Measurements from ENCODE around the gene IFT20. TPM values are rescaled to one million over a fixed set of nuclear protein-coding genes. Genes with fewer than 3 reads are reported as not detected.

The IFT20 gene
- total RNA-seq, 2 donors from 2014 or later: 30.9 to 31.5 TPM

- intact Hi-C loops (cut with DNase I): no loop called here
- no peak overlapping the region for H3K27ac ChIP-seq
- no peak for DNase-seq
Observed at GRCh38 chr17:28317966-28318758, 17.1 kb downstream of the IFT20 start.

GRCh38 chr17:28317099-28317965 lies 17.9 kb downstream of the IFT20 start:
- Histone ChIP-seq H3K36me3 (no peaks in the 10 kb centered on the region), H3K27me3 (no peaks in the 10 kb centered on the region), H3K9ac (ENCODE audit: low read depth in 2 of 2, low read length in 2 of 2) (no peak overlapping the region), H3K4me3 (no peak overlapping the region), H3K4me1 (no peaks in the 10 kb centered on the region), H3K9me3 (no peaks in the 10 kb centered on the region), H3K27ac (no peak overlapping the region)
- intact Hi-C loops (cut with DNase I): no loop called here
- DNase-seq: no peak
- no peak for TF ChIP-seq CTCF (IDR thresholded peaks at IDR 0.05)

More at GRCh38 chr17:28317966-28318758, 17.1 kb downstream of the IFT20 start:
- Histone ChIP-seq H3K9me3 (no peaks in the 10 kb centered on the region), H3K36me3 (no peaks in the 10 kb centered on the region), H3K4me1 (no peaks in the 10 kb centered on the region), H3K27me3 (no peaks in the 10 kb centered on the region), H3K4me3 (peak overlapping the region; percentile 63), H3K9ac (ENCODE audit: low read depth in 2 of 2, low read length in 2 of 2) (peak overlapping the region; percentile 44 to 48)
- TF ChIP-seq CTCF (IDR thresholded peaks at IDR 0.05): no peak

GRCh38 chr17:28315846-28316705 lies 19.2 kb downstream of the IFT20 start:
- Histone ChIP-seq H3K9ac (ENCODE audit: low read depth in 2 of 2, low read length in 2 of 2) (no peak overlapping the region), H3K4me3 (no peak overlapping the region), H3K27me3 (no peaks in the 10 kb centered on the region), H3K9me3 (no peaks in the 10 kb centered on the region), H3K36me3 (no peaks in the 10 kb centered on the region), H3K27ac (no peak overlapping the region), H3K4me1 (no peaks in the 10 kb centered on the region)
- DNase-seq: no peak
- intact Hi-C loops (cut with DNase I): no loop called here
- TF ChIP-seq CTCF (IDR thresholded peaks at IDR 0.05): no peak

- Histone ChIP-seq H3K4me1 (no peaks in the 10 kb centered on the region), H3K36me3 (no peaks in the 10 kb centered on the region), H3K9me3 (no peaks in the 10 kb centered on the region), H3K9ac (ENCODE audit: low read depth in 2 of 2, low read length in 2 of 2) (no peak overlapping the region), H3K27me3 (no peaks in the 10 kb centered on the region), H3K4me3 (no peak overlapping the region), H3K27ac (no peak overlapping the region)
- no peak for TF ChIP-seq CTCF (IDR thresholded peaks at IDR 0.05)
- intact Hi-C loops (cut with DNase I): no loop called here
- DNase-seq: no peak
Observed at GRCh38 chr17:28313841-28314240, 21.4 kb downstream of the IFT20 start.

GRCh38 chr17:28306954-28307401 lies 28.3 kb downstream of the IFT20 start:
- Histone ChIP-seq H3K9me3 (no peaks in the 10 kb centered on the region), H3K4me1 (no peaks in the 10 kb centered on the region), H3K27me3 (no peaks in the 10 kb centered on the region), H3K9ac (ENCODE audit: low read depth in 2 of 2, low read length in 2 of 2) (no peak overlapping the region), H3K36me3 (no peaks in the 10 kb centered on the region), H3K4me3 (no peak overlapping the region), H3K27ac (no peak overlapping the region)
- no peak for TF ChIP-seq CTCF (IDR thresholded peaks at IDR 0.05)
- intact Hi-C loops (cut with DNase I): no loop called here
- no peak for DNase-seq

Data from colonic mucosa (tissue), 4 donors.